Measurements from ENCODE around the gene MPHOSPH8.

DNA sequence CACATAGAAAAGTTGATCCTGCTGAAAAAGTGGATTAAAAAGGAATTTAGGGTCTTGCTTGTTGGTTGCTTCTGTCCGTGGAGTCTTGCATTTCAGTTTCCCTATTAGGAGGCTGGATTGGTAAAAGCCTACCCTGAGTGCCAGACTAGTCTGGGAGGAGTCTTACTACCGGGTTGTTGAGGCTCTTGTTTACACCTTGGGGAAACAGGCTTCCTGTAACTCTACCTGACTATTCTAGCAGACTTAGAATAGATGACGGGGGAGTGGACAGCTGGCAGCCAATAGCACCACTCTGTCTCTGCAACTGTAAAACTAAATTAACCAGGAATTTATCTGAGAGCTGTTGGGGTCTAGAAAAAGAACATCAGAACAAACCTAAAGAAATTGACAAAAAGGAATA is 11.3 kb upstream of the MPHOSPH8 start:
- TF ChIP-seq POLR2A (IDR thresholded peaks at IDR 0.05; ENCODE audit: low read depth, low read length) (no peak), POU2F2 (IDR thresholded peaks at IDR 0.05; ENCODE audit: low read depth, low read length) (no peak), POLR2AphosphoS5 (IDR thresholded peaks at IDR 0.05; ENCODE audit: low read depth, low read length) (no peak), PAX5 (IDR thresholded peaks at IDR 0.05; ENCODE audit: insufficient read depth, low read length, severe bottlenecking) (no peak)
